NCI-H2196 (cell line): ENCODE measurements around the gene RPS5.
"Not testable (repeated sequence)": the region's sequence is repeated elsewhere in the genome, so short reads cannot be mapped to it uniquely, and the experiment has no call there.

ENCODE experiments used
- DNase-seq: peaks from one replicate; lab custom pipeline; 2025; ENCODE audit not compliant: unreplicated experiment; lab: John Stamatoyannopoulos, UW

RPS5 gene

DNA sequence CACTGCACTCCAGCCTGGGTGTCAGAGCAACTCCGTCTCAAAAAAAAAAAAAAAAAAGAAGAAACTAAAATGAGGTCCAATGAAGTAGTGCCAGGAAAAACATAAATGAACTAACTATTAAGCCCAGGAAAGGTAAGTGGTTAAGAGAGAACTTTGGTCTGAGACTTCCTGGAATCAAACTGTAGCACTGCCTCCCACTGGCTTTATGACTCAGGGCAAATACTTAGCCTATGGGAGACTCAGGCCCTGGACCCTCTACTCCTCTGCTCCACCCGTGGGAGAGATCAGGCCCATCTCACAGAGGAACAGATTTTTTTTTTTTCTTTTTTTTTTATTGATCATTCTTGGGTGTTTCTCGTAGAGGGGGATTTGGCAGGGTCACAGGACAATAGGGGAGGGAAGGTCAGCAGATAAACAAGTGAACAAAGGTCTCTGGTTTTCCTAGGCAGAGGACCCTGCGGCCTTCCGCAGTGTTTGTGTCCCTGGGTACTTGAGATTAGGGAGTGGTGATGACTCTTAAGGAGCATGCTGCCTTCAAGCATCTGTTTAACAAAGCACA is 16.9 kb downstream of the RPS5 start:
- not testable (repeated sequence) for DNase-seq

DNA sequence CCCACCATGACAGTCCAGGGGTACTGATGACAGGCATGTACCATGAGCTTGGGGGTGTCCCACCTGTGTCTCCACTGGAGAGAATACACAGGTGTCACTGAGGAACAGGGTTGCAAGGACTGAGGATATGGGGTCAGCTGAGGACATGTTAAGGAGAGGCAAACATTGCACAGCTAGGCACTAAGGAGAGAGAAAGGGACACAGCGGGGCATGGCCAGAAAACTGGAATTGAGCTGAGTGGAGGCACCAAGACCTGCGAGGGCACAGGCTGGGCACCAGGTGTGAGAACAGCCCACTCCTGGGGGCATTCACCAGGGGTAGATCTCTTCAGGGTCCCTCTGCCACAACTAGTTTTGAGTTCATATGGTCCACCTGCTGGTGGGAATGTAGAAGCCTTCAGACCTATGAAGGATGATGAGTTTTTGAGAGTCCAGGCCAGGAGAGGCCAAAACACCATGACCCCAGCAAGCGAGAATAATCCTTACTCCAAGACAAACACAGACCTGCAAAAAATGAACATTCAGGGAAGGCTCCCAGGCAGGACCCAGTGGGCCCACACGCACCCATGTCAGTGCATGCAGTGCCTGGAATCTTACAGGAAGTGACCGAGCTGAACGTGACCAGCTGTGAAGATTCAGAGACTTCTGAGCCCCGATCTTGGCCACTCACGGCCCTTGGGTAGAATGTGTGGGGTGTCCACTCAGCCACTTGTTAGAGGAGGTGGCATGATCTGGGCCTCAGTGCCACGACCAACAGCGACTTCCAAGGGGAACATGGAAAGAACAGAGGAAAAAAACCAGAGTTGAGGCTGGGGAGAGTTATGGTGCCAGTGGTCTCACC is 20.0 kb downstream of the RPS5 start:
- no peak for DNase-seq

DNA sequence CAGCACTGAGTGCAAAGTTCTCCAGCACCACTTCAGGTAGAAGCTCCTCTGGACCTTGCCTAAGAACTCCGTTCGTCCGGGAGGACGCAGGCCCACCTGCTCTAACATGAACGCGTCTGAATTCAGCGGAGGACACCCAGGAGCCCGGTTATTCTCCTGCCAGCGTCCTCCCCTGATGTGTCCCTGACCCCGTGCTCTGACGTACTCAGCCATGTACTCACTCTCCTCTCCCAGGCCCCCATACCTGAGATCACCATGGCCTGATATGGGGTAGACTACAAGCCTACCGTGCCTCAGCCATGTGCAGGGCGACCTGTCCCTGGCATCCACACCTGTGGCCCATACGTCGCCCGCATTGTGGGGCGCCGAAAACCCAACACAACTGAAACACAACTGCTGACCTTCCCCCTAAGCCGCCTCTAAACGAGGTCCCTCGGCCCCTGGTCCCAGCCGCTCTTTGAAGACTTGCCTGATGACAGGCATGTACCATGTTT is 20.6 kb downstream of the RPS5 start:
- DNase-seq = no peak

DNA sequence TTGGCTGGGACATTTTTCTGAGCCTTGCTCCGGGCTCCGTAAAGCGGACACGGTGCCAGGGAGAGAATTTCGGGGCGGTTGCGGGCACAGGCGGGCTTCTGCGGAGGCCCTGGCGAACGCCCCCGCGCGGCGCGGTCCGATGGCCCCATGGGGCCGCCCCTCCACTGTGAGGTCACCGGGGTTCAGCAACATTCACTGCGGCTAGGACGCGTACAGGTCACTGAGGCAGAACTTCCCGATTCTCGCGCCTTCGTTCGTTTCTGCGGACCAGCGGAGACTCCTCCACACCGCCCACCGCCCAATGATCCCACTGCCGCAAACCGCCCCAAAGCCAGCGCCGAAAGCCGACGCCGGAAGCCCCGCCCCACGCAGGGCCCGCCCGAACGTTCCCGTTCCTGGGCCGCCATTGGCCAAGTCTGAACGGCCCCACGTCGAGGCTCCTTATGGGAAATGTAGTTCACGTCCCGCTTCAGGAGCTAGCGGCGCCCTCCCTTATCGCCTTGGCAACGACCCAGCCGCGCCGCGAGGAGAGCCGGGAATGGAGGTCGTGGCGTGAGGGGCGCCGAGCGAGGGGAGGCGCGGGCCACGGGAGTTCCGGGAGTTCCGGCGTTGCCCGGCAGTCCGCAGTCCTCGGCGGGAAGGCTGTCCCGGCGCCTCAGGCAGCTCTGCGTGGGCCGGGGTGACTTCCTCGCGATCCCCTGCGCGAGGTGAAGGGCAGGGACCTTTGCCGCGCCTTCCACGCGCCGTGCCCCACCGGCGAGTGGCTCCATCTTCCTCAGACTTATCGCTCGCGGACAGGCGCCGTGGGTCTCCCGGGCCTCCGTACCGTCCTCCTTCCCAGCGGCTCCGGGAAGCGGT is 21.3 kb downstream of the RPS5 start, which contains the start of gene ZNF584:
Gene ZNF584, plus strand, starts transcription at position 498 of the 858 bp plus-strand sequence. CDS start 499 bp downstream, outside the sequence.
- DNase-seq = peak; percentile 93

DNA sequence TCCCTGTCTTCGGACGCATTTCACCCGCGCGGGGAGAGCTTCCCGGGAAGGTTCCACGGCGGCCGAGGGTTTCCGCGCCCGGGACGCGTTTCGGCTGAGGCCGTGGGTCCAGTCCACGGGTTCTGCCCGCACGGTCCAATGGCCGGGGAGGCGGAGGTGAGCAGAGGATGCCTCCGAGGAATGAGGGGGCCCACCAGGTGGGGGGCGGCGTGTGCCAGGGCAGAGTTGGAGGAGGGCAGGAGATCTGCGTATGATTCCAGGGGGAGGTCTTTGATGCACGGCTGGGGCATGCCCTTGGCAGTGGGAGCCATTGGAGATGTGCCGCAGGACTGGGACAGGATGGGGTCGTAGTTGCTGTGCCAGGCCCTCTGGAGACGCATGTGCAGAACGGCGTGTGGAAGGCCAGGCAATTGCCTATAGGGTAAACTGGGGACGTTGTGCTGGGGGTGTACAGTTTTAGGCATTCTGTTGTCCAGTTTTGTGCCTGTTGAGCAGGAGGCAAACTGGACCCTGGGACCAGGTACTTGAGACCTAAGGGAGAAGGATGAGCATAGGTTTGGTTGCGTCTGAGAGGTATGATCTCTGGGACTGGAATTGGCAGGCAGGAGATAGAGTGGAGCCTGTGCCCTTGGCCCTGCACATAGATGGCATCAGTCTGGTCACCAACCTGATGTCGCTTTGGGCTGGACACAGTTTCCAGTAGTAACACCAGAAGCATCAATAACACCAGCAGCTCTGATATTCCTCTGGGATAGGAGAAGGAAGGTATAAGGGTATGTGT is 22.1 kb downstream of the RPS5 start:
- DNase-seq = peak; percentile 15

DNA sequence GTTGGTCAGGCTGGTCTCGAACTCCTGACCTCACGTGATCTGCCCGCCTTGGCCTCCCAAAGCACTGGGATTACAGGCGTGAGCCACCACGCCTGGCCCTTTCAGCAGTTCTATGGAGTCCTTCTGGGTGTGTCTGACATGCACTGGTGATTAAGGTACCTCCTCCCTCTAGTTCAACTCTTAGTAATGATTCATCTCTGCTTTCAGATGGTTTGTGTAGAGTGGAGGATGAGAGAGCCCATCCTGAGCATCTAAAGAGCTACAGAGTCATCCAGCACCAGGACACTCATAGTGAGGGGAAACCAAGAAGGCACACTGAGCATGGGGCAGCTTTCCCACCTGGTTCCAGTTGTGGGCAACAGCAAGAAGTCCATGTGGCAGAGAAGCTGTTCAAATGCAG is 29.5 kb downstream of the RPS5 start:
- DNase-seq = no peak

DNA sequence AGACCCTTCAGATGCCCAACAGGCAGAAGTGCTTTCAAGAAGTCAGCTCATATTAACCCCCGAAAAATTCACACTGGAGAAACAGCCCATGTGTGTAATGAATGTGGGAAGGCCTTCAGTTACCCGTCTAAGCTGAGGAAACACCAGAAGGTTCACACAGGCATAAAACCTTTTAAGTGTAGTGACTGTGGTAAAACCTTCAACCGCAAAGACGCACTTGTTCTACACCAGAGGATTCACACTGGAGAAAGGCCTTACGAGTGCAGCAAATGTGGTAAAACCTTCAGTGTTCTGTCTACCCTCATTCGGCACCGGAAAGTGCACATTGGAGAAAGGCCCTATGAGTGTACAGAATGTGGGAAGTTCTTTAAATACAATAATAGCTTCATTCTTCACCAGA is 30.0 kb downstream of the RPS5 start:
- DNase-seq = no peak

DNA sequence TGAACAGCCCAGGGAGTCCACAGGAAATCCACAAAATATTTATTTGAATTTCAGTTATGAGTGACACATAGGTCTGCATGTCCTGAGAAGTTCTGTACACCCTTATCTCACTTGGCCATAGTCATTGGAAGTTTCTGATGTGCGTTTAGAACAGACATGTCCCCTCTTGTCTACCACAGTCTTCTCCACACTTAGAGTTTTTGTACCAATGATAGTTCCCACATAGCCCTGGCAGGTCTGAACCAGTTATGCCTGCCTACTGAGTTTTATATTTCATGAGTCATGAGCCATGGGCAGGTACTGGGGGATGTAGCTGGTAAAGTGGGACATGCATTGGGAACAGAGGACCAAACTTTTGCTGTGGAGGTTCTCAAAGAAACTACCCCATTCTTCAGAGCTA is 41.5 kb downstream of the RPS5 start:
- no peak for DNase-seq

DNA sequence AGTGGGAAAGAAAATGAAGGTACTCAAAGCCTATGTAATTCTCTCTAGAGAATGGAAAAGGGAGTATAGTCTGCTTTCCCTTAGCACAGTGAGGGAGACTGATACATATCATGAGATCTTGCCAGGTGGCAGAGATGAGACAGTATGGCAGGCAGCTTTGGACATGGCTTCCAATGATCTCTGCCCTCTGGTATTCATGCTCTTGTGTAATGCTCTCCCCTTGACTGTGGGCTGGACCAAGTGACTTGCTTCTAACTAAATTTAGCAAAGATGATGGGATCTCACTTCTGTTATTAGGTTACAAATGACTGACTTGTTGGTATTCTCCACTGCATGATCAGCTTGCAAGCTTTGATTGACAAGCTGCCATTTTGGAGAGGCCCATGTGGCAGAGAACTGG is 42.7 kb downstream of the RPS5 start:
- no peak for DNase-seq

DNA sequence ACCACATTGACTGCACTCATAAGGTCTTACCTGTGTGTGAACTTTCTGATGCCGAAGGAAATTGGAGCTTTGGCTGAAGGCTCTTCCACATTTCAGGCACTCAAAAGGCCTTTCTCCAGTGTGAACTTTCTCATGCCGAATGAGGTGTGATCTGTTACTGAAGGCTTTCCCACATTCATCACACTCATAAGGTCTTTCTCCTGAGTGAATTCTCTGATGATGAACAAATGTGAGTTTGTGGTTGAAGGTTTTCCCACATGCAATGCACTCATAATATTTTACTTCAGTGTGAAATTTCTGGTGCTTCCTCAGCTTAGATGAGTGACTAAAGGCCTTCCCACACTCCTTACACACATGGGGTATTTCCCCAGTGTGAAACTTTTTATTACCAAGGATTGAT is 47.1 kb downstream of the RPS5 start:
- DNase-seq = no peak

DNA sequence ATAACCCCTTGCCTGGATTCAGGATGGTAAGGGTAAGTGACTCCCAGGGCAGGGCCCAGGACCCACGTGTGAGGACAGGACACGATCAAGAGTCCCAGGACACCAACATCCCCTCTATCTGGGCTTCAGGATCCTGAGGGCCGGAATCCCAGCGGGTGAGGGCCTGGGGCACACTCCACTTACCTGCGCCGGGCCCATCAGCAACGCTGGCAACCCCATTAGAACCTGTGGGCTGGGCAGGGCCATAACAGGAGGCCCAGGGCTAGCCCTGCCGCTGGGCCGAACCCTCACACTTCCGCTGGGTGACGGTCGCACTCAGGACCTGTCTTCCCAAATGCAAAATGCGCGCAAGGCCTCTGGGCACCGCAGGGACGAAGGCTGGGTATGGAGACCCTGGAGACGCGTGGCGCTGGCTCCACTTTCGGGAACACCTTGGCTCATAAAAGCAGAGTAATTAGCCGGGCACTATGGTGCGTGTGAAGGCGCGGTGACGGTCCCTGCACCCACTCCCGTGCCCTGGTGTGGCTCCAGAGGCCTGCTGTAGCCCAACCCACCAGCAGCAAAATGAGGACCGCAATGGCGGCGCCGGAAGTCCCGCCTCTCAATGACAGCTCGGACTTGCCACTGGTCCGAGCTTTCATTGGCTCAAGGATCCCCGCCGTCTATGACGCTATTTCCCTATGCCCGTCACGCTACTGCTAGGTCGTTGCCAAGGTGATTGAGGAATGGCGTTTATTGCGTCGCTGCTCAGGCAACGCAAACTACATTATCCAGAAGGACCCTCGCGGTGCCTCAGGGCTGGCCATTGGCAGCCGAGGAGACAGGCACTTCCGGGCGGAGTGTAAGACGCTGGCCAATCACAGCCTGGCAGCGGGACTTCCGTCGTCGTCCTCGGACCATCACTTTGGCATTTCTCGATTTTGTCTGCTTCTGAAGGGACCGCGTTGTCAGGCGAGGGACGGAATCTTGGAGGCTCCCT is 52.8 kb downstream of the RPS5 start, which contains the start of gene ZNF132:
Gene ZNF132, minus strand, starts transcription at position 578 of the 979 bp plus-strand sequence. Its CDS starts 332 bp downstream, at position 246.
- DNase-seq = peak; percentile 83

DNA sequence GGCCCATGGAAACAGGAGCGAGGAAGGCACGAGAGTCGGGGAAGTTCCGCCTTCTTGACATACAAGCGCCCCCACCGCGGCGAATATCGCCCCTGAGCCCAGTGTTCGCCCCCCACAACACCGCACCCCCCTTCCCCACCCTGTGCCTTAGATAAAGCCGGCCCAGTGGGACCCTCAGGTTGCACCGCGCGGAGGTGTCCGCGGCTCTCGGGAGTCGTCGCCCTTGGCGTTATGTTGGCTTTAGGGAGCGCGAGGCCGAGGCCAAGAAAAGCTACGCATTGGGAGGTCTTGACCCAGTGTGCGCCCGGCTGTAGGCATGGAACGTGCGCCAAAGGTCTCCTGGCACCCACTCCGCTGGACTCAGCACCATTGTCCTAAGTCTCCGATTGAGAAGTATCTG is 53.5 kb downstream of the RPS5 start:
- no peak for DNase-seq

DNA sequence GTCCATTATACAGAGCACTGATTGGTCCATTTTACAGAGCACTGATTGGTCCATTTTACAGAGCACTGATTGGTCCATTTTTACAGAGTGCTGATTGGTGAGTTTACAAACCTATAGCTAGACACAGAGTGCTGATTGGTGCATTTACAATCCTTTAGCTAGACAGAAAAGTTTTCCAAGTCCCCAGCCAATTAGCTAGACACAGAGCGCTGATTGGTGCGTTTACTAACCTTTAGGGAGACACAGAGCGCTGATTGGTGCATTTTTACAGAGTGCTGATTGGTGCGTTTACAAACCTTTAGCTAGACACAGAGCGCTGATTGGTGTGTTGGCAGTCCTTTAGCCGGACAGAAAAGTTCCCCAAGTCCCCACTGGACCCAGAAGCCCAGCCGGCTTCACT is 55.9 kb downstream of the RPS5 start:
- not testable (repeated sequence) for DNase-seq
